Activated T-helper 1 cell treated with anti-CD3 and anti-CD28 coated beads, Interleukin-2, amount 50 U/mL, for 16 hours (primary cell): ENCODE data around the gene MTIF3.

Source experiments
- DNase-seq, 2 donors: peaks; one replicate each; pipeline ENCODE4 v3.0.0-alpha.2; 2020; ENCODE audit warnings: low read depth in 1 of 2, low spot score in 1 of 2

MTIF3 gene, protein sequence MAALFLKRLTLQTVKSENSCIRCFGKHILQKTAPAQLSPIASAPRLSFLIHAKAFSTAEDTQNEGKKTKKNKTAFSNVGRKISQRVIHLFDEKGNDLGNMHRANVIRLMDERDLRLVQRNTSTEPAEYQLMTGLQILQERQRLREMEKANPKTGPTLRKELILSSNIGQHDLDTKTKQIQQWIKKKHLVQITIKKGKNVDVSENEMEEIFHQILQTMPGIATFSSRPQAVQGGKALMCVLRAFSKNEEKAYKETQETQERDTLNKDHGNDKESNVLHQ

DNA sequence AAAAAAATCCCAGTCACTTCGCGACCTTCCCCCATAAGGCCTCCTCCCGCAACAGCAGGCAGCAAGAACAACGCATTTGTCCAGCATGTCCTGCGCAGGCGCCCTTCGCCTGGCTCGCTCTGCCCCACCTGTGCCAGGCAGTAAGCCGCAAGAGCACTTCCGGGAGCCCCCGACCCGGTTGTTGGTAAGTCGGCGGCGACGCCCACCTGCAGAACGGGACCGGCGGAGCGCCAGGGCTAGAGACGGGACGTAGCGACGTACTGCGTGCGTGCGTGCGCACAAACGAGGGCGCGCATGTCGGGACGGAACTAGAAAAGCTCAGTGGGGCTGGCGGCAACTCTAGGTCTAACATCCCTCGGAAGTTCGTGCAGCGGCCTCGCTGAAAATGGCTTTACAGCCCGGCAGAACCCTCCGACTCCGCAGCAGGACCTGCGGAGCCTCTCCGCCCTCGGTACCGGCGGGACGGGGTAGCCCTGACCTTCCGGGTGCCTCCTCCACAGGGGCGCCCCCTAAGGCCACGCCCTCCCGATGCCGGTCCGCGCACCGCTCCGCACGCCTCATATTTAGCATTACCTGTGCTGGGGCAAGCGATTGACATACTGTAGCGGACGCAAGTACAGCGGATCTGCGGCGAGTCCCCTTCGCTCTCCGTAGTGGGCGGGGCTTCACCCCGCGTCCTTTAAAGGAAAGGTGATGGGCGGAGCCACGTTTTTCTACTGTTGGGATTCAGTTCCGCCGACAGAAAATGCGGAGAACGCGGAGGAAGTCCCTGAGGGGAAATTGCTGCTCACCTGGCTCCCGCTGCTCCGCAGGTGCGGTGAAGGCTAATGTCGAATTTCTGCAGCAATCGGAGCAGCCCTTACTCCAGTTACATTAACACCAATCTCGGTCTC is at the start of gene MTIF3:
TSS of gene MTIF3 (minus strand) at position 629 of the 893 bp plus-strand sequence. CDS start 10,116 bp downstream, outside the sequence.
- DNase-seq: peak; percentile 90 to 93

DNA sequence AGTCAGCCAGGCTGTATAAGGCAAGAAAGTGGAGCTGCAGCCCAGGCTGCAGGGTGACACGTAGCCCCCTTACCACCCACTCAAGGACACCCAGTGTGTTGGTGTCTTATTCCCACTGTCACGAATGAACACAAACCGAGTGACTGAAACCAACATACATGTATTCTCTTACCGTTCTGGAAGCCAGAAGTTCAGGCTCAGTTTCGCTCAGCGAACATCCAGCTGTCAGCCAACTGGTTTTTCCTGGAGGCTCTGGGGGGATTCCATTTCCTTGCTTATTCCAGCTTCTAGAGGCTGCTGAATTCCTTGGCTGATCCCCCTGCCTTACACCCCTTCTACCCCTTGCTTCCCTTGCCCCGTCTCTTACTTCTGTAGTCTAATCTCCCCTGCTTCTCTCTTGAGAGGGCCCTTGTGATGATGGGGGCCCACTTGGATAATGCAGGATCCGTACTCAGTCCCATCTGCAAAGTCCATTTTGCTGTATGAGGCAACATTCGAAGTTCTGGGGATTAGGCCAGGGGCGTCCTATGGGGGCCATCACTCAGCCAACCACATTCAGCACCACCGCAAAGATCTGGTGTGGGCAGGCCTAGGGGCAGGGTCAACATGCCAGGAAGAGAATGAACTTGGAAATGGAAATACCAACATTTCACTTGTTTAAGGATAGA is 47.3 kb upstream of the MTIF3 start:
- DNase-seq: no peak

DNA sequence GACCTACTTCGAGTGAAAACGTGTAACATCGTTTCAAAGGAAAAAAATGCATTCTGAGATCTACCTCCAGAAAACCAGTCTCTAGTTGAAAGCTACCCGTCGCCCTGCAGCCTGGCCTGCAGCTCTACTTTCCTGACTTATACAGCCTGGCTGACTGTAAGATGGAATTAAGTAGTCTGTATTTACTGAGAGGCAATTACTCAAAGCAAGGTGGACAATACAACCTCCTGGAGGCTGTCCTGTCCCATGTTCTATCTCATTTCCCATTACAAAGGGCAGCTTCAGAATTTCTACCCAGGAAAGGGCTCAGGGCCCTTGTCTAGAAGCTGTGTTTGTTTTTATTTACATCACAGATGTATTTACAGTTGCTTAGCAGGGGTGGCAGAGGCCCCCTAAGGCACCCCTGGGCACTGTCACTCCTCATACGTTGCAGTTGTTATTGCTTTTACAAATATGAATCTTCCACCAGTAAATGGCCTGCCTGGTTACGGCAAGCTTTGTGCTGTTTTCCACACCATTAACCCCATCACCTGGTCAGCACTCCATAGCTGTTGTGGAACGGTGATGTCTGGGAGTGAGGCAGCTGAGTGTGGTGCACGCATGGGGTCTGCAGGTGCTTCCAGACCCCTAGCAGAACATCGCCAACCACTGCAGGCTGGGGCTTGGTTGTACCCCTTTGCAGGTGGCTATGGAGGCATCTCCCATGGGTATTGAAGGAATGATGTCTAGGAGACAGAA is 46.3 kb upstream of the MTIF3 start:
- no peak for DNase-seq

DNA sequence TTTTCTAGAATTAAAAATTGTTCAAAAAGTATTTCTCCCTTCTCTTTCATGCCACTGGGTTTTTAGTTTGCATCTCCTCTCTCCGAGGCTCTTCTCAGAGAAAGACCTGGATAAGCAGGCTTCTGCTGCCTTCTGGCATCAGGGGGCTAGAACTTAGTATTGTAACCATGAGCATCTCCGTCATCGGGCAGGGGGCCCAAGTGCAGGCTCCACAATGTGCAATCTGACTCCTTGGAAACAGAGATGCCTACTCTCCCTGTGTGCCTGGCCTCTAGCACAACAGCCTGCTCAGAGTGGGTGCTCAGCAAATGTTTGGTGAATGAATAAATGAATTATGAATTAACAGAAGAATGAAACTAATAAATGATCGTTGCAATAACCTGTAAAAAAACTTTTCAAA is 45.6 kb upstream of the MTIF3 start:
- DNase-seq: no peak

DNA sequence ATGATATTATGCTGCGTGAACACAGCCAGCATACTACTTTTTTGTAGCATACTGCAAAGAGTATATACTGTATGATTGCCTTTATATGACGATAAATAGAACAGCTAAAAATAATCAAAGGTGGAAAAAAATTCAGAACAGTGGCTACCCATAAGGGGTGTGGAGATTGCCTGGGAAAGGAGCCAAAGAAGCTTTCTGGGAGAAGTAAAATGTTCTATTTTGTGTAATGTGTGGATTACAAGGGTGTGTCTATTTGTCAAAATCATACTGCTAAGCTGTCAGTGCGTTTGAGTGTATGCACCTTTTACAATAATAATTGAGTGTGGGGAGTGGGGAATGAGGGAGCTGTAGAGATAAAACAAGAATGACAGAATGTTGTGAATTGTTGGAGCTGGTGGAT is 45.2 kb upstream of the MTIF3 start:
- no peak for DNase-seq

DNA sequence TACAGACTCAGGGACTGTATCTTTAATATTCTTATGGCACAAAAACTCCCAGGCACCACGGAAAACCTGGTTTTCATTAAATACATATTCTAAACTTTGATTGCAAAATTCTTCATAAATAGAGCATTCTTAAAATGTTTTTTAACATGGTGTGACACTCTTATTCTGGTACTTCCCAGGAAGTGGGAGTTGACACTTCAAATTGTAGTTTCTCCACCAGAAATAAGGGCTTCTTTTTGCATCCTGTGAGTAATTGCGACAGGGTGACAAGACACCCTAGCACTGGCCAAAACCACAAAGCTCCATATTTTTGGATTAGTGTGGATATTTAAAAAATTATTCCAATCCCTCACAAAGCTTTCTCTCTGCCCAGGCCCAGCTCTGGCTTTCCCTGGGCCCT is 43.6 kb upstream of the MTIF3 start:
- DNase-seq: no peak

DNA sequence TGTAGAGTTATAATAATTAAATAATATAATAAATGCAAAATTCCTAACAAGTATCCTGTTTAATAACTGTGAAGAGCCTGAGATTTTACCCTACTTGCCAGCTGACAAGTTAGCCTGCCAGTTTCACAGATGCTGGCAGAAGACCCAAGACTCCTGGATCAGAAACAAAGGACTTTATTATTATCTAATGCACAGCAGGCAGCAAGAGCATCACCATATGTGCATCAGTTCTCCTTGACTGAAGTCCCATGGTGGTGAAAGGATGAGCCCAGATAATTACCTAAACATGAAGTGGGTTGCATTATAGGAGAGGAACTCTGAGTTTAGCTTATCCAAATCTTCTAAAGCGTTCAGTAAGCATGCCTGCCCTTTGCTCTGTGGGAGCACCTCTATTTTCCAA is 39.1 kb upstream of the MTIF3 start:
- DNase-seq: no peak

DNA sequence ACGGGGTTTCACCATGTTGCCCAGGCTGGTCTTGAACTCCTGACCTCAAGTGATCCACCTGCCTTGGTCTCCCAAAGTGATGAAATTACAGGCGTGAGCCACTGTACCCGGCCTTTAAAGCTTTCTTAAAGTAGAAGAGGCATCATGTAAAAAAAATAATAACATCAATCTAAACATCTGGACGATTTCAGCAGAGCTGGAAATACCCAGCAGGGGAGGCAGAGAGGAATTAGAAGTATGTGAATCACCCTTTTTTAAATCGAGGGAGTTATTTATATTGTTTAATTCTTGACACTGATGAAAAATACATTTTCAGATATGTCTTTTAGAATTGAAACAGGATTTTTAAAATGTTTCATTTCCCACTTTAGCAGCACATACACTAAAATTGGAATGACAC is 37.4 kb upstream of the MTIF3 start:
- no peak for DNase-seq

DNA sequence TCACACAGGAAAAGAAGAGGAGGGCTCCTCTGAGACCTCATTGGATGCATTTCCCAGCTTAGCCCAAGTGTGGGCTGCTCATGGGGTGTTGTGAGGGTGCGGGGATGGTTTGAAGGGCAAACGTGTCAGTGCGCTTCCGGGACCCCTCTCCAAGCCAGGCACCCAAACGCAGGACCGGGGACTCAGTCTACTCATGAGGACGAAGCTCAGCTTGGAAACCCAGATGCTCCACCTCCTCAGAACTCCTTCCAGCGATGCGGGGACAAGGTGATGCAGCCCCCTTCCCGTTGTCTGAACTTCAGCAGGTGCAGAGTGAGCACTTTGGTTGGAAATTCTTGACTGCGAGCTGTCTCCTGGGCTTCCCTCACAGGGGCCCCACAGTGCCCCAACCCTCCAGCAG is 33.1 kb upstream of the MTIF3 start:
- DNase-seq: no peak

DNA sequence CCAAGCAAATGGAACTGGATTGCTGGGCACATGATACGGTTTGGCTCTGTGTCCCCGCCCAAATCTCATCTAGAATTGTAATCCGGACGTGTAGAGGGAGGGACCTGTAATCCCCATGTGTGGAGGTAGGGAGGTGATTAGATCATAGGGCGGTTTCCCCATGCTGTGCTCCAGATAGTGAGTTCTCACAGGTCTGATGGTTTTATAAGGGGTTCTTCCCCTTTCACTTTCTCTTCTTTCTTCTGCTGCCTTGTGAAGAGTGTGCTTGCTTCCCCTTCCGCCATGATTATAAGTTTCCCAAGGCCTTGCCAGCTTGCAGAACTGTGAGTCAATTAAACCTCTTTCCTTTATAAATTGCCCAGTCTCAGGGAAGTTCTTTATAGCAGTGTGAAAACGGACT is 32.6 kb upstream of the MTIF3 start:
- DNase-seq: no peak

DNA sequence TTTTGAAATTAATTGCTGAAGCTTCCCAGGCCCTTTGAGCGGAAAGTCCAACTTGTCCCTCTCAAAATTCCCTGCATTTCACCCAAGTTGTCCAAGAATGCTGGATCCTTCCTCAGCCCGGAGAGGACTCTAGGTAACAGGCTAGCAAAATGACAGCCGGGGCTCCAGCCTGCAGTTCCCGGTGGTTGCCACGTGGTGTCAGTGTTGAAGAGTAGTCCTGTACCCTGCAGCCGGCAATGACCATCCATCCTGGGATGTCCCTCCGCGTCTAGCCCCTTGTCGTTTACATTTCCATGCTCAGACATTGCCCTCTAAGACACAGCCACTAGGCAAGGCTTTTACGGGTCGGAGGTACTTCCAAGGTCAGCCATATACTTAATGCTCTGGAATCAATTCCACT is 31.4 kb upstream of the MTIF3 start:
- peak in 1 of 2 donors; percentile 3 for DNase-seq

DNA sequence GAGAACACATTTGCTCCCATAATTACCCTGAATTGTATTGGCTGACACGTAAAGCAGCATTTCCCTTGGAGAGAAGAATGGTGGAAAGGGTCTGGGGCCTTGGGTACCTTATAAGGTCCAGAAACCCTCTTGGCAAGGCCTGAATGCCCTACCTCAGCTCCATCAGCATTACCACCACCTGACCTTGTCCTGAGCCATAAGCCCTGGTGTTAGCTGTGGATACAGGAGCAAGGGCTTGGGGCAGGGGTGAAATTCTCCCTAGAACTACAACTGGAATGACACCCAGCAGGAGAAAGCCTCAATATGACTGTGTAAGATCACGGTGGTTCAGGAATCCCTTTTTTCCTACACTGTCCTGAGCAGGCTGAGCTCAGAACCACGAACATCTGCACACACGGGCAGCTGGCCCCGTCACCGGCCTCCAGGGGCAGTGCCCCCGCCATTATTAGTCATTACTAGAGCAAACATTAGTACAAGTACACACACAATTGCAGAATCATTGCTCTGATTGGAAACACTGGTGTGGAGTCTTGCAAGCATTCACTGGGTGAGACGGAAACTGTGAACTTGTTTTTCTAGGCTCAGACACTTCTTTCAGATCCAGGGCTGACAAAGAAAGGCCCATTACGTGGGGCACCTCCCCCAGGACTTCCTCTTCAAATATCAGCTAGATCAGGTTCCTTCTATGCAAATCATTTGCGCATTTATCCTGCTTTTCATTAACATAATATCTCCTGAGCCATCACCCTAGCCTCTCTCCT is 26.8 kb upstream of the MTIF3 start:
- DNase-seq: no peak

DNA sequence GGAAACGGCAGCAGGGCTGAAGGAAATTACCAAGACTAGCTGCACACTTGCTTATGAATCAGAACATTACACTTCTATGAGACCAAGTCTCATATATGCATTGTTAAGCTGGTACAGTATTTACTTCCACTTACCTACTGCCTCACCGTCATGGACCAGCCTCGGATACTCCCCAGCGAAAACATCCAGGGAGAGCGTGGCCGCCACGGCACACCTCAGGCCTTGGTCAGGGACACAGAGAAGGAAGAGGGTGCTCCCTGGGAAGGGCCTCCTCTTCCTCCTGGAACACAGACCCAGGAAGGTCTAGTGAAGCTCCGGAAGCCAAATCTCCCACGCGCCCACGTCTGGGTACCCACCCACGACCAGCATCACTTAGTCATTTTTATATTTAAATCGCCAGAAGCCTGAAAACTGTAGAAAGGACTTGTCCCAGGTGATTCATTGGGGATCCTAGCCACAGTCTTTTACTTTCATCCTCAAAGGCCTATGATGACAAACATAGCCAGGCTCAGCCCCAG is 24.4 kb upstream of the MTIF3 start:
- DNase-seq: no peak

DNA sequence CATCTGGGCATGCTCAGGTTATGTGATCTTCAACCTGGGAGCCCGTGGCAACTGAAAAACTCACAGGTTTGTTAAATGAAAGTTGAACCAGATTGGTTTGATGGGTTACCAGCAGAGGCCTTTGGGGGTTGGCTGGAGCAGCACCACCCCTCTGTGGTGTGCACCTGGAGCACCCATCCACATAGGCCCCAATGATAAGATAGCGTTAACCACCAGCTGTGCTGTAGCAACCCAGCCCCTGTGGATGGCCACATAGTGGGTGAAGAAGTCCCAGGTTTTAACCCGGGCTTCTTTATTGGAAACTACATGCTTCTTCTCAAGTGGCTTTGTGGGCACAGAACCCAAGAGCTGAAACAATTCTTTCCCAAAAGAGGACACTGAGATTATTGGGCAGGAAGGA is 22.6 kb upstream of the MTIF3 start:
- DNase-seq: no peak

DNA sequence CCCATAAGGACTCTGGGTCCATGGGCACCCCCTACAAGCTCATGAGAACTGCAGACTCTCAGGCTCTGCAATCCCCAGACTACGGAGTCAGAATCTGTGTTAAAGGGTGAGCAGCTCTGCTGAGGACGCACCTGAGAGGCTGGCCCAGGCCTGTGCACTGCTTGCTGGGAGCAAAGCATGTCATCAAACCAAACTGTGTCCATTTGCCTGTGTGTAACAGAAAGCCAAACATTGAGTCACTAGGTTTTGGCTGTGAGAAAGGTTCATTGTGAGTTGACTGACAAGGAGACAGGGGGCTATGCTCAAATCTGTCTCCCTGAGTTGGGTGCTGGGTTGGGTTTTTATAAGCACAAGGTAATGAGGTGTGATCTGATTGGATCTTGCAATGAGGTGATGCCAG is 22.1 kb upstream of the MTIF3 start:
- no peak for DNase-seq

DNA sequence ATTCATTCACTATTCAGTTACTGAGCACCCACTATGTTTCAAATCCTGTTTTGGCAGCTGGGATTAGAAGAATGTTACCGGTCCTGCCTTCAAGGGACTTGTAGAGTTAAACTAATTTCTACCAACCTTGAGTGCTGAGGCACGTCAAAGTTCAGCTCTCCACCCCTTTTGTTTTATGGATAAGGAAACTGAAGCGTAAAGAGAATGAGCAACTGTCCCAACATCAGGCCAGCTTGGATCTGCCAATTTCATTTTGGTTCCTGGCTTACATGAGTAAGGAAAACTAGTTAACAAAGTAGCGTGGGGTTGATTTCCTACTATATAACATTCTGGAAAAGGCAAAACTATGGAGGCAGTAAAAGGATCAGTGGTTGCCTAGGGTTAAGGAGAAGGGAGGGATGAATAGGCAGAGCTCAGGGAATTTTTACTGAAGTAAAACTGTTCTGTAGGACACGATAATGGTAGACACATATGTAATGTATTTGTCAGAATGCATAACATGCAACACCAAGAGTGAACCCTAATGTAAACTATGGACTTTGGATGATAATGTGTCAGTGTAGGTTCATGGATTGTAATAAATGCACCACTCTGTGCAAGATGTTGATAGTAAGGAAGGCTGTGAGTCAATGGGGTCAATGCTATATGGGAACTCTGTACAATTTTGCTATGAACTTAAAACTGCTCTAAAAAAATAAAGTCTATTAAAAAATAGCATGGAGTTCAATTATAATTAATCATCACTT is 19.9 kb upstream of the MTIF3 start:
- DNase-seq: no peak

DNA sequence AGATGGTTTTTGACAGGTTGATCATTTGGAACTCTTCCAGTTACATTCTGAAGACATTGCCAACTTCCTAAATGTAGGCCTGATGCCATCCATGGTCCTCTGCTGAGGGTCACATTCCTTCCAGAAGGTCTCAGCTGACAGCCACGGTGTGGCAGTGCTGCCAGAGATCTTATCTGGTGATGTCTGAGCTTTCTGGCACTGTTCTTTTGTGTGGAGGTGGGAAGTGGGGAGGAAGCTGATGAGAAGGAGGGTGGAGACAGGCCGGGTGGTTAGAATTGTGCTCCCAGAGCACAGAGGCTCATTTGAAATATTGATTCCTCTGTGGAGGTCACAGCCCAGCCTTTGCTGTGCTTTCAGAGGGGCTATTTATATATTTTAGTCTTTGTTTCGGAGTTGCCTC is 16.1 kb upstream of the MTIF3 start:
- no peak for DNase-seq

DNA sequence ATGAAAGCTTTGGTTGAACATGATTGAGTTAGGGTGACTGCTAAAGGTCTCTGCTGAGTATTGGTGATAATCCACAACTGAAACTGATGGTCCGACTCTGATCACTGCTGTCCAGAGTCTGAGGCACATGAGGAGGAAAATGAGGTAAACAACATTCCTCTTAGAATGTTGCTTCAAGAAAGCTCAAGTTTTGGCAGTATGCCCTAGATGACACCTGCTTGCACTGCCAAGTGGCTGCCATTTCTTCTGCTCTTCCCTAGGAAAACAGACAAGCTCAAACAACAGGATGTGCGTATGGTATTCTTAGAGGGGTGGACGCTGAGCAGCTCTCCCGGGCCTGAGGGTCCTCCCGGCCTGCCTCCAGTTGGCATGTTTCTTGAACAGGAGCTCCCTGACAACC is 15.2 kb upstream of the MTIF3 start:
- no peak for DNase-seq

DNA sequence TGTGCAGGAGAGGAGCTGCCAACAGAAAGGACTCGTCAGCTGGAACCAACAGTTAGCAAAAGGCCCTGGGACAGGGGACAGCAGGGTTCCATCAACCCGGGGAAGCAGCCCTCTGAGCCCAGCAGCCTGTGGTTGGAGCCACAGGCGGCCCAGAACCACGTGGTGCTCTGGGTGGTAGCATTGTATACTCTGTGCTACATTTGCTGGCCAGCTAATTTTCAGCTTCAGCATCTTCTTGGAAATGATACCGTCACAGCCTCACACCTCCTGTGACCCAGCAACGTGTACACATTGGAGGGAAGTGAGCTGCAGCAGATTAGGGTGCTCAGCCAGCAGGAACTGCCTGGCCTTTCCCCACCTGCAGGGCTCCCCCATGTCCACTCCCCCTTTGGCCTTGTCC is 13.1 kb upstream of the MTIF3 start:
- no peak for DNase-seq
